HepG2 (cell line): ENCODE data around the gene CHST13. TPM values are rescaled to one million over a fixed set of nuclear protein-coding genes. Genes with fewer than 3 reads are reported as not detected.

Source experiments
- ELF1 ChIP-seq: sonication (generic); formaldehyde crosslinking; IDR thresholded peaks from 2 replicates; pipeline ENCODE4 v1.4.0; 2020; ENCODE audit warnings: missing genetic modification reagents
- HMGA1 ChIP-seq: sonication (generic); formaldehyde crosslinking; conservative IDR thresholded peaks from 2 replicates; pipeline ENCODE4 v1.4.0; 2020; ENCODE audit warnings: missing genetic modification reagents
- HNF4A ChIP-seq: sonication (generic); formaldehyde crosslinking; IDR thresholded peaks from 2 replicates; pipeline ENCODE4 v1.4.0; 2020; ENCODE audit warnings: missing genetic modification reagents
- IRF2 ChIP-seq: IDR thresholded peaks from 2 replicates; pipeline ENCODE4 v1.6.1; 2018; ENCODE audit warnings: missing genetic modification reagents, missing compliant biosample characterization
- KAT2B ChIP-seq: fragments of 150-350 bp; IDR thresholded peaks from 2 replicates; pipeline ENCODE4 v1.6.1; 2014; ENCODE audit warnings: low read depth, low read length, borderline replicate concordance
- MIER2 ChIP-seq: IDR thresholded peaks from 2 replicates; pipeline ENCODE4 v1.6.1; 2016; ENCODE audit warnings: missing biosample characterization, missing genetic modification reagents
- MZF1 ChIP-seq: sonication (generic); formaldehyde crosslinking; IDR thresholded peaks from 2 replicates; pipeline ENCODE4 v1.8.1; 2023; ENCODE audit warnings: mild to moderate bottlenecking, missing genetic modification reagents, borderline replicate concordance
- PLRG1 ChIP-seq: fragments of 450-650 bp; conservative IDR thresholded peaks from 2 replicates; pipeline ENCODE4 v1.6.1; 2016
- POLR2G ChIP-seq: fragments of 200-400 bp; formaldehyde crosslinking; IDR thresholded peaks from 2 replicates; pipeline ENCODE4 v1.6.1; 2018; ENCODE audit warnings: mild to moderate bottlenecking, low read depth, low read length, moderate library complexity
- RELA ChIP-seq: sonication (generic); formaldehyde crosslinking; IDR thresholded peaks from 2 replicates; pipeline ENCODE4 v1.4.0; 2020; ENCODE audit warnings: missing genetic modification reagents
- SMC3 ChIP-seq: IDR thresholded peaks from 2 replicates; pipeline ENCODE4 v1.6.1; 2011; ENCODE audit warnings: low read length, improper control_type of control experiment
- TOPORS ChIP-seq: sonication (generic); formaldehyde crosslinking; IDR thresholded peaks from 2 replicates; pipeline ENCODE4 v1.8.0; 2023; ENCODE audit warnings: mild to moderate bottlenecking, missing genetic modification reagents
- TRIM24 ChIP-seq: sonication (generic); formaldehyde crosslinking; IDR thresholded peaks from 2 replicates; pipeline ENCODE4 v1.8.0; 2022; ENCODE audit warnings: mild to moderate bottlenecking, missing genetic modification reagents
- YEATS4 ChIP-seq: sonication (generic); formaldehyde crosslinking; IDR thresholded peaks from 2 replicates; pipeline ENCODE4 v1.4.0; 2020; ENCODE audit warnings: missing genetic modification reagents, borderline replicate concordance
- ZBTB42 ChIP-seq: sonication (generic); formaldehyde crosslinking; IDR thresholded peaks from 2 replicates; pipeline ENCODE4 v1.5.0; 2020; ENCODE audit warnings: mild to moderate bottlenecking, missing genetic modification reagents
- ZC3H4 ChIP-seq: sonication (generic); formaldehyde crosslinking; IDR thresholded peaks from 2 replicates; pipeline ENCODE4 v1.4.0; 2020; ENCODE audit warnings: missing genetic modification reagents, borderline replicate concordance
- ZFX ChIP-seq: sonication (generic); formaldehyde crosslinking; IDR thresholded peaks from 2 replicates; pipeline ENCODE4 v1.4.0; 2020; ENCODE audit warnings: mild to moderate bottlenecking, low read depth, missing genetic modification reagents, moderate library complexity
- ZNF501 ChIP-seq: sonication (generic); formaldehyde crosslinking; IDR thresholded peaks from 2 replicates; pipeline ENCODE4 v1.5.1; 2020; ENCODE audit warnings: mild to moderate bottlenecking, moderate library complexity, missing genetic modification reagents
- ZNF557 ChIP-seq: sonication (generic); formaldehyde crosslinking; IDR thresholded peaks from 2 replicates; pipeline ENCODE4 v1.4.0; 2020; ENCODE audit warnings: missing genetic modification reagents
- polyA plus RNA-seq, 8 experiments: library from polyadenylated mRNA; depleted of rRNA in 3 of 8; stranded (reverse) in 7 of 8; unstranded in 1 of 8; fragments of >200 nt; fragmentation: Illumina TruSeq in 4 of 8; extraction: Trizol in 4 of 8; gene quantifications; 2 replicates each; pipeline versions ENCODE4 v1.2.1 to v1.2.3, GENCODE V29; 2011 to 2016; ENCODE audit warnings: low read depth in 4 of 8, missing spikeins in 1 of 8, mixed read lengths in 1 of 8; ENCODE audit not compliant: insufficient read depth in 1 of 8
- total RNA-seq, 5 experiments: library from RNA; depleted of rRNA; stranded (reverse); fragments of >200 nt; fragmentation: Illumina TruSeq; extraction: Trizol; gene quantifications; 2 replicates each; pipeline ENCODE4 v1.2.3, GENCODE V29; 2016; ENCODE audit warnings: low read depth in 1 of 5
- TF ChIP-seq, protein P1 (sequence below): sonication (generic); formaldehyde crosslinking; IDR thresholded peaks from 2 replicates; pipeline ENCODE4 v1.9.0; 2022; ENCODE audit warnings: missing genetic modification reagents, mild to moderate bottlenecking, borderline replicate concordance
- TF ChIP-seq, protein P2 (sequence below): IDR thresholded peaks from 2 replicates; pipeline ENCODE4 v1.6.1; 2016
- TF ChIP-seq, protein P3 (sequence below): sonication (generic); formaldehyde crosslinking; IDR thresholded peaks from 2 replicates; pipeline ENCODE4 v1.4.0; 2020; ENCODE audit warnings: missing genetic modification reagents, borderline replicate concordance
- TF ChIP-seq, protein P4 (sequence below): sonication (generic); formaldehyde crosslinking; IDR thresholded peaks from 2 replicates; pipeline ENCODE4 v1.9.0; 2021; ENCODE audit warnings: missing genetic modification reagents, borderline replicate concordance

CHST13 gene
- total and polyA plus RNA-seq, 2 of the 13 experiments (the other 11 are each of a cell fraction or from before 2014, with no cell fraction given), result 32.0 to 43.1 TPM

DNA sequence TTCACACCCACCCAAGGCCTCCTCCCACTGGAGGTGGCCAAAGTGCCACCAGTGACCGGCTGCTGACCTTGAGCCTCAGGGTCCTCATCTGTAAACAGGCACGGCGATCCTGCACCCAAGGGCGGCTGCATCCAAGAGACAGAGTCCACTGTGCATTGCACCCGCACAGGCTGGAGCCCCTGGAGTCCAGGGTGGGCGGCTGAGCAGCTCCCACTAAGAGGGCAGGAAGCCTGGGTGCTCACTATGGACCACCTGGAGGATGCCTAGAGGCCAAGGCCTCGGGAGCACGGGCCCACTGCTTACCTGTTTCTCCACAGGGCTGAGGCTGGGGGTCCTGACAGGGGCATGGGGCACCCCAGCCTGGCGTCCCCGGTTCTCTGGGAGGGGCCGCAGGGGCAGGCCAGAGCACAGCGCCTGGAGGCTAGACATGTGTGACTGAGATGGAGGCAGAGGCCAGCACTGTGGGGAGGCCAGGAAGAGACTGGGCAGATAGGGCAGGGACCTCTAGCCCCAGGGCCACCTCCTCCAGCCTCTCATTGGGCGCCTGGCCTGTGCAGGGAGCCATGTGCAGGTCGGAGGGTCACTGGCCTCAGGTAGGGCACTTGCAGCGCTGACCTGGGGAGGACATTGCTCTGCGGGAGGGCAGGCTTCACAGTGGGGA is 6.5 kb upstream of the CHST13 start, which contains the start of gene UROC1 (continued):
- TF ChIP-seq ZBTB42 (CRISPR knock-in tag) (no peak), POLR2G (peak; percentile 31; the same call in 1 of the 2 replicates), ZNF501 (CRISPR knock-in tag) (peak; percentile 81), YEATS4 (CRISPR knock-in tag) (no peak), SMC3 (no peak), RELA (CRISPR knock-in tag) (no peak), ZC3H4 (CRISPR knock-in tag) (no peak), MIER2 (no peak), TRIM24 (CRISPR knock-in tag) (no peak), MZF1 (CRISPR knock-in tag) (no peak), KAT2B (no peak), HNF4A (CRISPR knock-in tag) (peak; percentile 92), IRF2 (CRISPR knock-in tag) (no peak), HMGA1 (no peak), ZNF557 (CRISPR knock-in tag) (no peak), TOPORS (0 out of 2 replicates have a peak, but pooled peaks have one; percentile 42), PLRG1 (no peak), ZFX (CRISPR knock-in tag) (peak; percentile 67; the same call in 1 of the 2 replicates), ELF1 (CRISPR knock-in tag) (0 out of 2 replicates have a peak, but pooled peaks have one; percentile 6)
- TF ChIP-seq, protein P1, sequence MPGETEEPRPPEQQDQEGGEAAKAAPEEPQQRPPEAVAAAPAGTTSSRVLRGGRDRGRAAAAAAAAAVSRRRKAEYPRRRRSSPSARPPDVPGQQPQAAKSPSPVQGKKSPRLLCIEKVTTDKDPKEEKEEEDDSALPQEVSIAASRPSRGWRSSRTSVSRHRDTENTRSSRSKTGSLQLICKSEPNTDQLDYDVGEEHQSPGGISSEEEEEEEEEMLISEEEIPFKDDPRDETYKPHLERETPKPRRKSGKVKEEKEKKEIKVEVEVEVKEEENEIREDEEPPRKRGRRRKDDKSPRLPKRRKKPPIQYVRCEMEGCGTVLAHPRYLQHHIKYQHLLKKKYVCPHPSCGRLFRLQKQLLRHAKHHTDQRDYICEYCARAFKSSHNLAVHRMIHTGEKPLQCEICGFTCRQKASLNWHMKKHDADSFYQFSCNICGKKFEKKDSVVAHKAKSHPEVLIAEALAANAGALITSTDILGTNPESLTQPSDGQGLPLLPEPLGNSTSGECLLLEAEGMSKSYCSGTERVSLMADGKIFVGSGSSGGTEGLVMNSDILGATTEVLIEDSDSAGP (CRISPR knock-in tag), result peak; percentile 61; the same call in 1 of the 2 replicates
- TF ChIP-seq, protein P2, sequence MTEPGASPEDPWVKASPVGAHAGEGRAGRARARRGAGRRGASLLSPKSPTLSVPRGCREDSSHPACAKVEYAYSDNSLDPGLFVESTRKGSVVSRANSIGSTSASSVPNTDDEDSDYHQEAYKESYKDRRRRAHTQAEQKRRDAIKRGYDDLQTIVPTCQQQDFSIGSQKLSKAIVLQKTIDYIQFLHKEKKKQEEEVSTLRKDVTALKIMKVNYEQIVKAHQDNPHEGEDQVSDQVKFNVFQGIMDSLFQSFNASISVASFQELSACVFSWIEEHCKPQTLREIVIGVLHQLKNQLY (CRISPR knock-in tag), result no peak
- TF ChIP-seq, protein P3, sequence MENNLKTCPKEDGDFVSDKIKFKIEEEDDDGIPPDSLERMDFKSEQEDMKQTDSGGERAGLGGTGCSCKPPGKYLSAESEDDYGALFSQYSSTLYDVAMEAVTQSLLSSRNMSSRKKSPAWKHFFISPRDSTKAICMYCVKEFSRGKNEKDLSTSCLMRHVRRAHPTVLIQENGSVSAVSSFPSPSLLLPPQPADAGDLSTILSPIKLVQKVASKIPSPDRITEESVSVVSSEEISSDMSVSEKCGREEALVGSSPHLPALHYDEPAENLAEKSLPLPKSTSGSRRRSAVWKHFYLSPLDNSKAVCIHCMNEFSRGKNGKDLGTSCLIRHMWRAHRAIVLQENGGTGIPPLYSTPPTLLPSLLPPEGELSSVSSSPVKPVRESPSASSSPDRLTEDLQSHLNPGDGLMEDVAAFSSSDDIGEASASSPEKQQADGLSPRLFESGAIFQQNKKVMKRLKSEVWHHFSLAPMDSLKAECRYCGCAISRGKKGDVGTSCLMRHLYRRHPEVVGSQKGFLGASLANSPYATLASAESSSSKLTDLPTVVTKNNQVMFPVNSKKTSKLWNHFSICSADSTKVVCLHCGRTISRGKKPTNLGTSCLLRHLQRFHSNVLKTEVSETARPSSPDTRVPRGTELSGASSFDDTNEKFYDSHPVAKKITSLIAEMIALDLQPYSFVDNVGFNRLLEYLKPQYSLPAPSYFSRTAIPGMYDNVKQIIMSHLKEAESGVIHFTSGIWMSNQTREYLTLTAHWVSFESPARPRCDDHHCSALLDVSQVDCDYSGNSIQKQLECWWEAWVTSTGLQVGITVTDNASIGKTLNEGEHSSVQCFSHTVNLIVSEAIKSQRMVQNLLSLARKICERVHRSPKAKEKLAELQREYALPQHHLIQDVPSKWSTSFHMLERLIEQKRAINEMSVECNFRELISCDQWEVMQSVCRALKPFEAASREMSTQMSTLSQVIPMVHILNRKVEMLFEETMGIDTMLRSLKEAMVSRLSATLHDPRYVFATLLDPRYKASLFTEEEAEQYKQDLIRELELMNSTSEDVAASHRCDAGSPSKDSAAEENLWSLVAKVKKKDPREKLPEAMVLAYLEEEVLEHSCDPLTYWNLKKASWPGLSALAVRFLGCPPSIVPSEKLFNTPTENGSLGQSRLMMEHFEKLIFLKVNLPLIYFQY (CRISPR knock-in tag), result no peak
- TF ChIP-seq, protein P4, sequence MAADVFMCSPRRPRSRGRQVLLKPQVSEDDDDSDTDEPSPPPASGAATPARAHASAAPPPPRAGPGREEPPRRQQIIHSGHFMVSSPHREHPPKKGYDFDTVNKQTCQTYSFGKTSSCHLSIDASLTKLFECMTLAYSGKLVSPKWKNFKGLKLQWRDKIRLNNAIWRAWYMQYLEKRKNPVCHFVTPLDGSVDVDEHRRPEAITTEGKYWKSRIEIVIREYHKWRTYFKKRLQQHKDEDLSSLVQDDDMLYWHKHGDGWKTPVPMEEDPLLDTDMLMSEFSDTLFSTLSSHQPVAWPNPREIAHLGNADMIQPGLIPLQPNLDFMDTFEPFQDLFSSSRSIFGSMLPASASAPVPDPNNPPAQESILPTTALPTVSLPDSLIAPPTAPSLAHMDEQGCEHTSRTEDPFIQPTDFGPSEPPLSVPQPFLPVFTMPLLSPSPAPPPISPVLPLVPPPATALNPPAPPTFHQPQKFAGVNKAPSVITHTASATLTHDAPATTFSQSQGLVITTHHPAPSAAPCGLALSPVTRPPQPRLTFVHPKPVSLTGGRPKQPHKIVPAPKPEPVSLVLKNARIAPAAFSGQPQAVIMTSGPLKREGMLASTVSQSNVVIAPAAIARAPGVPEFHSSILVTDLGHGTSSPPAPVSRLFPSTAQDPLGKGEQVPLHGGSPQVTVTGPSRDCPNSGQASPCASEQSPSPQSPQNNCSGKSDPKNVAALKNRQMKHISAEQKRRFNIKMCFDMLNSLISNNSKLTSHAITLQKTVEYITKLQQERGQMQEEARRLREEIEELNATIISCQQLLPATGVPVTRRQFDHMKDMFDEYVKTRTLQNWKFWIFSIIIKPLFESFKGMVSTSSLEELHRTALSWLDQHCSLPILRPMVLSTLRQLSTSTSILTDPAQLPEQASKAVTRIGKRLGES, result no peak
